Calu3 (cell line): Measurements from ENCODE around the gene ELMO1. TPM values are rescaled to one million over a fixed set of nuclear protein-coding genes. Genes with fewer than 3 reads are reported as not detected.
A peak's percentile ranks its signal among the peaks of the same experiment; 100 is the strongest.

ENCODE experiments used
- BruUV-seq: library from RNA; stranded (reverse); fragments of 400-500 nt; replicated peaks from 2 replicates; lab custom pipeline; 2021; lab: Mats Ljungman, UMichigan
- CTCF ChIA-PET: fragments of 300-600 bp; sonication (Branson Sonifier 250); formaldehyde crosslinking; loops from one replicate; lab custom pipeline; 2022; ENCODE audit warnings: antibody characterized with exemption; lab: Charles Lee
- DNase-seq: peaks from one replicate; pipeline ENCODE4 v3.0.0; 2022
- H3K27ac Mint-ChIP-seq: one replicate; pipeline ENCODE4 v1.8.0; 2022; ENCODE audit warnings: mixed read lengths; ENCODE audit not compliant: unreplicated experiment
- H3K27me3 Mint-ChIP-seq: one replicate; pipeline ENCODE4 v1.8.0; 2022; ENCODE audit warnings: mixed read lengths; ENCODE audit not compliant: unreplicated experiment
- H3K36me3 Mint-ChIP-seq: one replicate; pipeline ENCODE4 v1.8.0; 2022; ENCODE audit warnings: mild to moderate bottlenecking, moderate library complexity, mixed read lengths; ENCODE audit not compliant: insufficient read depth, unreplicated experiment
- H3K4me1 Mint-ChIP-seq: one replicate; pipeline ENCODE4 v1.8.0; 2022; ENCODE audit warnings: mild to moderate bottlenecking, low read depth, mixed read lengths; ENCODE audit not compliant: unreplicated experiment
- H3K4me3 Mint-ChIP-seq: one replicate; pipeline ENCODE4 v1.8.0; 2022; ENCODE audit warnings: mild to moderate bottlenecking, low read depth, moderate library complexity, mixed read lengths; ENCODE audit not compliant: unreplicated experiment
- H3K9me3 Mint-ChIP-seq: one replicate; pipeline ENCODE4 v1.8.0; 2022; ENCODE audit warnings: low read depth, mixed read lengths; ENCODE audit not compliant: unreplicated experiment
- CTCF ChIP-seq: fragments of 200-600 bp; IDR thresholded peaks from one replicate; pipeline ENCODE4 v1.8.0; 2022; ENCODE audit warnings: antibody characterized with exemption; ENCODE audit not compliant: unreplicated experiment
- intact Hi-C: fragments of 100-400 bp; cut with micrococcal nuclease; formaldehyde crosslinking; loops from one replicate; pipeline ENCODE4 v1.10.0; 2022; ENCODE audit not compliant: unreplicated experiment
- total RNA-seq: library from RNA; stranded (reverse); gene quantifications from 2 replicates; pipeline ENCODE4 v1.2.3, GENCODE V29; 2022

ELMO1 gene
- total RNA-seq, 1 experiment from 2014 or later, result not detected

GRCh38 chr7:37061849-37062559 is 386.7 kb downstream of the ELMO1 start:
- no peaks in the 10 kb centered on the region for H3K36me3 Mint-ChIP-seq
- H3K27ac Mint-ChIP-seq, result no peak overlapping the region
- H3K27me3 Mint-ChIP-seq, result no peaks in the 10 kb centered on the region
- H3K4me3 Mint-ChIP-seq, result no peak overlapping the region
- no peak for DNase-seq
- CTCF ChIA-PET, result no interaction called here
- H3K4me1 Mint-ChIP-seq, result peaks cover 10% of the 10 kb centered on the region
- no peak for TF ChIP-seq CTCF
- intact Hi-C loops, result no loop called here
- BruUV-seq, result no TSS peak
- peaks cover 9% of the 10 kb centered on the region for H3K9me3 Mint-ChIP-seq

- no peak for DNase-seq
- no peak for TF ChIP-seq CTCF
- no TSS peak for BruUV-seq
- no peak overlapping the region for H3K27ac Mint-ChIP-seq
- no peaks in the 10 kb centered on the region for H3K36me3 Mint-ChIP-seq
- H3K9me3 Mint-ChIP-seq, result peaks cover 4% of the 10 kb centered on the region
- no peak overlapping the region for H3K4me3 Mint-ChIP-seq
- CTCF ChIA-PET, result no interaction called here
- no peaks in the 10 kb centered on the region for H3K4me1 Mint-ChIP-seq
- intact Hi-C loops, result no loop called here
- peaks cover 17% of the 10 kb centered on the region for H3K27me3 Mint-ChIP-seq
Observed at GRCh38 chr7:37056234-37056912, 392.3 kb downstream of the ELMO1 start.

- intact Hi-C loops, result no loop called here
- no TSS peak for BruUV-seq
- no peaks in the 10 kb centered on the region for H3K4me1 Mint-ChIP-seq
- H3K4me3 Mint-ChIP-seq, result no peak overlapping the region
- no peak overlapping the region for H3K27ac Mint-ChIP-seq
- TF ChIP-seq CTCF, result no peak
- H3K27me3 Mint-ChIP-seq, result peaks cover 17% of the 10 kb centered on the region
- H3K9me3 Mint-ChIP-seq, result peaks cover 4% of the 10 kb centered on the region
- DNase-seq, result no peak
- CTCF ChIA-PET, result no interaction called here
- no peaks in the 10 kb centered on the region for H3K36me3 Mint-ChIP-seq
Observed at GRCh38 chr7:37054624-37055241, 393.9 kb downstream of the ELMO1 start.

- no peak overlapping the region for H3K4me3 Mint-ChIP-seq
- CTCF ChIA-PET, result no interaction called here
- no peaks in the 10 kb centered on the region for H3K4me1 Mint-ChIP-seq
- intact Hi-C loops, result no loop called here
- no peak for TF ChIP-seq CTCF
- no peak overlapping the region for H3K27ac Mint-ChIP-seq
- peaks cover 3% of the 10 kb centered on the region for H3K9me3 Mint-ChIP-seq
- DNase-seq, result peak; percentile 57
- BruUV-seq, result no TSS peak
- no peaks in the 10 kb centered on the region for H3K36me3 Mint-ChIP-seq
- peaks cover 17% of the 10 kb centered on the region for H3K27me3 Mint-ChIP-seq
Observed at GRCh38 chr7:37052705-37053104, 396.0 kb downstream of the ELMO1 start.
